HCT116 (cell line): ENCODE measurements around the gene TOP3B. TPM values are rescaled to one million over a fixed set of nuclear protein-coding genes. Genes with fewer than 3 reads are reported as not detected.

Experiments
- ATAC-seq: fragments of 200-7000 bp; cut with Tn5 transposase; 2 replicates; pipeline ENCODE4 v1.9.1; 2020; ENCODE audit warnings: mild to moderate bottlenecking, moderate library complexity
- BruUV-seq: library from RNA; stranded (reverse); fragments of 400-500 nt; replicated peaks from 2 replicates; lab custom pipeline; 2021; lab: Mats Ljungman, UMichigan
- CTCF ChIA-PET: fragments of 300-600 bp; sonication (Branson Sonifier 250); formaldehyde crosslinking; loops from one replicate; lab custom pipeline; 2021; ENCODE audit warnings: antibody characterized with exemption; lab: Charles Lee
- POLR2A ChIA-PET: fragments of 300-600, 350-600 bp; sonication (Branson Sonifier 250); formaldehyde crosslinking; loops from one replicate; lab custom pipeline; 2021; ENCODE audit warnings: antibody characterized with exemption; lab: Charles Lee
- RAD21 ChIA-PET, 2 experiments: fragments of 300-600 bp; sonication (Branson Sonifier 250); formaldehyde crosslinking; loops; one replicate each; lab custom pipeline; 2023; ENCODE audit warnings: low total read pairs in 2 of 2; ENCODE audit not compliant: uncharacterized antibody in 2 of 2, unreplicated experiment in 2 of 2, low non-redundant PET in 1 of 2; lab: Charles Lee
- DNase-seq: peaks from one replicate; pipeline ENCODE4 v3.0.0-alpha.2; 2010; ENCODE audit warnings: low read depth, low spot score
- H2AFZ ChIP-seq: fragments of 200-600 bp; shearing (Covaris generic), sonication (generic); 2 replicates; pipeline ENCODE4 v1.6.1; 2017; ENCODE audit warnings: low read depth, mixed run types, mixed read lengths, antibody characterized with exemption, low read length; ENCODE audit not compliant: poor library complexity, severe bottlenecking
- H3K27ac ChIP-seq: 2 replicates; pipeline ENCODE4 v1.5.1; 2012; ENCODE audit warnings: low read depth, low read length
- H3K27me3 ChIP-seq: fragments of 200-600 bp; sonication (generic); 2 replicates; pipeline ENCODE4 v1.6.1; 2016; ENCODE audit warnings: mixed run types, low read length, mixed read lengths; ENCODE audit not compliant: insufficient read depth
- H3K36me3 ChIP-seq, 2 experiments: fragments of 200-500 bp in 1 of 2; fragments of 200-600 bp in 1 of 2; sonication (Bioruptor generic) in 1 of 2; sonication (generic) in 1 of 2; 2 replicates each; pipeline versions ENCODE4 v1.5.1 to v1.6.1; 2014 to 2016; ENCODE audit warnings: low read length in 2 of 2, inconsistent platforms in 1 of 2, mixed read lengths in 1 of 2, mixed run types in 1 of 2; ENCODE audit not compliant: insufficient read depth in 2 of 2, control insufficient read depth in 1 of 2
- H3K4me1 ChIP-seq, 2 experiments: fragments of 200-600 bp in 1 of 2; sonication (generic) in 1 of 2; 2 replicates each; pipeline versions ENCODE4 v1.5.1 to v1.6.1; 2012 to 2017; ENCODE audit warnings: low read length in 2 of 2, inconsistent platforms in 1 of 2, mild to moderate bottlenecking in 1 of 2, mixed read lengths in 1 of 2, mixed run types in 1 of 2, moderate library complexity in 1 of 2; ENCODE audit not compliant: insufficient read depth in 2 of 2, control insufficient read depth in 1 of 2
- H3K4me2 ChIP-seq: fragments of 200-600 bp; sonication (generic); 2 replicates; pipeline ENCODE4 v1.6.1; 2017; ENCODE audit warnings: mixed run types, low read length, mixed read lengths
- H3K4me3 ChIP-seq, 2 experiments: fragments of 200-600 bp in 1 of 2; sonication (generic) in 1 of 2; replicated peaks in 1 of 2; 2 replicates each; pipeline ENCODE4 v1.5.1; 2011 to 2016; ENCODE audit warnings: low read length in 2 of 2, control low read depth in 1 of 2, low read depth in 1 of 2, mild to moderate bottlenecking in 1 of 2, mixed read lengths in 1 of 2, mixed run types in 1 of 2
- H3K79me2 ChIP-seq: fragments of 200-600 bp; sonication (generic); 2 replicates; pipeline ENCODE4 v1.6.1; 2017; ENCODE audit warnings: mild to moderate bottlenecking, mixed run types, low read length, moderate library complexity, mixed read lengths; ENCODE audit not compliant: insufficient read depth
- H3K9ac ChIP-seq: fragments of 200-600 bp; sonication (generic); 2 replicates; pipeline ENCODE4 v1.6.1; 2016; ENCODE audit warnings: low read length, mixed read lengths
- H3K9me2 ChIP-seq: fragments of 200-600 bp; sonication (generic), shearing (Covaris generic); 2 replicates; pipeline ENCODE4 v1.6.1; 2017; ENCODE audit warnings: mixed run types, mild to moderate bottlenecking, moderate library complexity; ENCODE audit not compliant: insufficient read depth
- H3K9me3 ChIP-seq, 2 experiments: fragments of 200-500 bp in 1 of 2; fragments of 200-600 bp in 1 of 2; sonication (Bioruptor generic) in 1 of 2; sonication (generic) in 1 of 2; 2 replicates each; pipeline ENCODE4 v1.6.1; 2014 to 2017; ENCODE audit warnings: low read length in 2 of 2, mixed read lengths in 2 of 2, inconsistent platforms in 1 of 2, low read depth in 1 of 2, mild to moderate bottlenecking in 1 of 2, mixed run types in 1 of 2, moderate library complexity in 1 of 2; ENCODE audit not compliant: control insufficient read depth in 1 of 2, insufficient read depth in 1 of 2
- H4K20me1 ChIP-seq: fragments of 200-600 bp; sonication (generic), shearing (Covaris generic); 2 replicates; pipeline ENCODE4 v1.6.1; 2017; ENCODE audit warnings: mixed run types, mild to moderate bottlenecking, moderate library complexity; ENCODE audit not compliant: insufficient read depth
- ATF3 ChIP-seq: IDR thresholded peaks from 2 replicates; pipeline ENCODE4 v1.6.1; 2012
- CBX3 ChIP-seq: IDR thresholded peaks from 2 replicates; pipeline ENCODE4 v1.6.1; 2012; ENCODE audit warnings: low read depth
- CEBPB ChIP-seq: IDR thresholded peaks from 2 replicates; pipeline ENCODE4 v1.6.1; 2012; ENCODE audit warnings: low read depth
- EGR1 ChIP-seq: IDR thresholded peaks from 2 replicates; pipeline ENCODE4 v1.6.1; 2012; ENCODE audit warnings: low read depth
- ELF1 ChIP-seq: IDR thresholded peaks from 2 replicates; pipeline ENCODE4 v1.6.1; 2012; ENCODE audit warnings: low read depth, borderline replicate concordance
- EZH2 ChIP-seq: fragments of 200-600 bp; sonication (generic); IDR thresholded peaks from 2 replicates; pipeline ENCODE4 v1.6.1; 2017; ENCODE audit warnings: antibody characterized with exemption, mixed run types
- MAX ChIP-seq: IDR thresholded peaks from 2 replicates; pipeline ENCODE4 v1.6.1; 2012
- POLR2A ChIP-seq: IDR thresholded peaks from 2 replicates; pipeline ENCODE4 v1.7.0; 2011; ENCODE audit warnings: borderline replicate concordance; ENCODE audit not compliant: insufficient read depth, insufficient read length; ENCODE audit errors: extremely low read depth
- SP1 ChIP-seq: IDR thresholded peaks from 2 replicates; pipeline ENCODE4 v1.6.1; 2012; ENCODE audit warnings: low read depth
- TCF7L2 ChIP-seq: IDR thresholded peaks from 2 replicates; pipeline ENCODE4 v1.7.0; 2011; ENCODE audit warnings: borderline replicate concordance, inconsistent platforms; ENCODE audit not compliant: insufficient read depth, insufficient read length; ENCODE audit errors: extremely low read depth
- YY1 ChIP-seq: IDR thresholded peaks from 2 replicates; pipeline ENCODE4 v1.6.1; 2011; ENCODE audit warnings: low read length, low read depth, moderate library complexity, mild to moderate bottlenecking; ENCODE audit not compliant: insufficient replicate concordance; ENCODE audit errors: extremely low read depth
- ZFX ChIP-seq: fragments of 450-650 bp; IDR thresholded peaks from 2 replicates; pipeline ENCODE4 v1.6.1; 2017
- intact Hi-C: fragments of 100-400 bp; cut with micrococcal nuclease; formaldehyde crosslinking; loops from 2 replicates; pipeline ENCODE4 v1.10.0; 2022
- total RNA-seq: library from RNA; stranded (reverse); gene quantifications from one replicate; pipeline ENCODE4 v1.2.1, GENCODE V29; 2021; ENCODE audit not compliant: unreplicated experiment

Gene TOP3B
- total RNA-seq, 1 experiment from 2014 or later: 50.1 TPM

- no peak overlapping the region for H3K4me2 ChIP-seq
Observed at GRCh38 chr22:21970037-21970799, 12.4 kb downstream of the TOP3B start.

More at GRCh38 chr22:21970037-21970799, 12.4 kb downstream of the TOP3B start:
- ChIA-PET POLR2A (no interaction called here), CTCF (no interaction called here), RAD21 (no interaction called here)
- BruUV-seq: no TSS peak
- no peak for TF ChIP-seq CEBPB
- TF ChIP-seq TCF7L2: no peak
- TF ChIP-seq EGR1: no peak
- no peak for TF ChIP-seq POLR2A
- no peak for TF ChIP-seq EZH2
- TF ChIP-seq YY1: no peak
- TF ChIP-seq MAX: no peak
- TF ChIP-seq ATF3: no peak
- TF ChIP-seq SP1: no peak
- no peak for TF ChIP-seq ELF1
- TF ChIP-seq ZFX: no peak
- no peak for TF ChIP-seq CBX3
- Histone ChIP-seq H3K27ac (no peak overlapping the region), H3K36me3 (peaks cover 42 to 58% of the 10 kb centered on the region in 2 experiments), H3K4me1 (no peaks in the 10 kb centered on the region), H3K4me3 (no peak overlapping the region), H3K9me2 (no peaks in the 10 kb centered on the region), H3K9me3 (no peaks in the 10 kb centered on the region), H4K20me1 (no peaks in the 10 kb centered on the region), H2AFZ (no peak overlapping the region), H3K27me3 (no peaks in the 10 kb centered on the region), H3K79me2 (peaks cover 3% of the 10 kb centered on the region; the same call in 1 of the 2 replicates), H3K9ac (no peak overlapping the region)
- no peak for DNase-seq
- ATAC-seq: no peak
- intact Hi-C loops: no loop called here
